Measurements from ENCODE around the gene LRRC32. TPM values are rescaled to one million over a fixed set of nuclear protein-coding genes. Genes with fewer than 3 reads are reported as not detected.

LRRC32 gene
- polyA plus RNA-seq, 1 donor (not counting 4 experiments of a cell fraction or from before 2014, with no cell fraction given) = not detected

DNA sequence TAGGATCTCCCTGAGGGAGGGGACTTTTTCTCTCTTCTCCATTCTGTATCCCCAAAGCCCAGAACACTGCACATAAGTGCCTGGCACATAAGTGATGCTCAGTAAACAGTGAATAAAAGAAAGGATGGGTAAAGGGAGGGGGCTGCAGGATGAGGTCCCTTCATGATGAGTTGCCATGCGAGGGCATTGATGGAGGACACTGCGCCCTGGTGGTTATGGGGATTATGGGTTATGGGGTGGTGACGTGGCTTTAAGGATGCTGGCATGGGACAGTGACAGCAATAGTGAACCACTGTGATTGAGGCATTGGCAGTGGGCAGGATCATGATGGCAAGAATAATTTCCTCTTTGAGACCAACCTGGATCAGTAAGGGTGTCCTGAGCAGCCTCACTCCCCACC is 43.9 kb upstream of the LRRC32 start:
- Histone ChIP-seq H3K4me3 (ENCODE audit: control insufficient read depth in 2 of 3, extremely low read depth in 1 of 3, insufficient read depth in 2 of 3, low read depth in 1 of 3, low read length in 3 of 3) (no peak overlapping the region), H3K27me3 (ENCODE audit: control insufficient read depth, extremely low read depth, insufficient read depth, low read length) (peaks cover 5% of the 10 kb centered on the region), H3K36me3 (ENCODE audit: control insufficient read depth in 2 of 2, extremely low read depth in 1 of 2, insufficient read depth in 2 of 2, low read length in 2 of 2) (no peaks in the 10 kb centered on the region), H3K27ac (ENCODE audit: control insufficient read depth, insufficient read depth, low read length) (no peak overlapping the region), H3K4me1 (ENCODE audit: control insufficient read depth, extremely low read depth, insufficient read depth, low read length) (no peaks in the 10 kb centered on the region), H3K9ac (ENCODE audit: control insufficient read depth, extremely low read depth, insufficient read depth, low read length) (no peak overlapping the region), H3K9me3 (ENCODE audit: control insufficient read depth, low read depth, low read length) (no peaks in the 10 kb centered on the region), H3K79me2 (ENCODE audit: control insufficient read depth, insufficient read depth, low read length) (no peaks in the 10 kb centered on the region), H3K9me1 (ENCODE audit: control insufficient read depth, extremely low read depth, insufficient read depth, low read length) (no peaks in the 10 kb centered on the region), H4K20me1 (ENCODE audit: control insufficient read depth, extremely low read depth, insufficient read depth, low read length) (no peaks in the 10 kb centered on the region), H3K4me2 (ENCODE audit: control insufficient read depth, extremely low read depth, insufficient read depth, low read depth, low read length) (no peak overlapping the region), H2AFZ (ENCODE audit: control insufficient read depth, low read length) (no peak overlapping the region)
- FAIRE-seq = no peak
- DNase-seq (ENCODE audit: low read depth, low spot score) = no peak
- dilution Hi-C loops (cut with MboI; ENCODE audit: extremely low pct_ligation_motif_present, low sequenced_read_pairs) = no loop called here
- TF ChIP-seq, protein P1, sequence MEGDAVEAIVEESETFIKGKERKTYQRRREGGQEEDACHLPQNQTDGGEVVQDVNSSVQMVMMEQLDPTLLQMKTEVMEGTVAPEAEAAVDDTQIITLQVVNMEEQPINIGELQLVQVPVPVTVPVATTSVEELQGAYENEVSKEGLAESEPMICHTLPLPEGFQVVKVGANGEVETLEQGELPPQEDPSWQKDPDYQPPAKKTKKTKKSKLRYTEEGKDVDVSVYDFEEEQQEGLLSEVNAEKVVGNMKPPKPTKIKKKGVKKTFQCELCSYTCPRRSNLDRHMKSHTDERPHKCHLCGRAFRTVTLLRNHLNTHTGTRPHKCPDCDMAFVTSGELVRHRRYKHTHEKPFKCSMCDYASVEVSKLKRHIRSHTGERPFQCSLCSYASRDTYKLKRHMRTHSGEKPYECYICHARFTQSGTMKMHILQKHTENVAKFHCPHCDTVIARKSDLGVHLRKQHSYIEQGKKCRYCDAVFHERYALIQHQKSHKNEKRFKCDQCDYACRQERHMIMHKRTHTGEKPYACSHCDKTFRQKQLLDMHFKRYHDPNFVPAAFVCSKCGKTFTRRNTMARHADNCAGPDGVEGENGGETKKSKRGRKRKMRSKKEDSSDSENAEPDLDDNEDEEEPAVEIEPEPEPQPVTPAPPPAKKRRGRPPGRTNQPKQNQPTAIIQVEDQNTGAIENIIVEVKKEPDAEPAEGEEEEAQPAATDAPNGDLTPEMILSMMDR (optimal IDR thresholded peaks at IDR 0.05 in 1 of 3, IDR thresholded peaks at IDR 0.05 in 1 of 3, conservative IDR thresholded peaks at IDR 0.05 in 1 of 3; ENCODE audit: extremely low read depth in 1 of 3, insufficient read depth in 2 of 3, low read length in 3 of 3) = no peak
- TF ChIP-seq EZH2 (IDR thresholded peaks at IDR 0.05; ENCODE audit: low read length) = no peak

DNA sequence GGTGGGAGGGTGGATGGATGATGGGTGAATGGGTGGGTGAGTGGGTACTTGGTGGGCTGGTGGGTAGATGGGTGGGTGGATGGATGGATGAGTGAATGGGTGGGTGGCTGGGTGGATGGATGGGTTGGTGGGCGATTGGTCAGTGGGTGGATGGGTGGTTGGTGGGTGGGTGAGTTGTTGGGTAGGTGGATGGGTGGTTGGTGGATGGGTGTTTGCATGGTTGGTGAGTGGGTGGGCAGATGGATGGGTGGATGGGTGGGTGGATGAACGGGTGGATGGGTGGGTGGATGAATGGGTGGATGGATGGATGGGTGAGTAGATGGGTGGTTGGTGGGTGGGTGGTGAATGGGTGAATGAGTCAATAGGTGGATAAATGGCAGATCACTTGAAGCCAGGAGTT is 43.0 kb upstream of the LRRC32 start:
- Histone ChIP-seq H4K20me1 (ENCODE audit: control insufficient read depth, extremely low read depth, insufficient read depth, low read length) (no peaks in the 10 kb centered on the region), H3K4me2 (ENCODE audit: control insufficient read depth, extremely low read depth, insufficient read depth, low read depth, low read length) (no peak overlapping the region), H3K9me1 (ENCODE audit: control insufficient read depth, extremely low read depth, insufficient read depth, low read length) (no peaks in the 10 kb centered on the region), H3K9me3 (ENCODE audit: control insufficient read depth, low read depth, low read length) (no peaks in the 10 kb centered on the region), H3K36me3 (ENCODE audit: control insufficient read depth in 2 of 2, extremely low read depth in 1 of 2, insufficient read depth in 2 of 2, low read length in 2 of 2) (no peaks in the 10 kb centered on the region), H2AFZ (ENCODE audit: control insufficient read depth, low read length) (no peak overlapping the region), H3K9ac (ENCODE audit: control insufficient read depth, extremely low read depth, insufficient read depth, low read length) (no peak overlapping the region), H3K4me3 (ENCODE audit: control insufficient read depth in 2 of 3, extremely low read depth in 1 of 3, insufficient read depth in 2 of 3, low read depth in 1 of 3, low read length in 3 of 3) (no peak overlapping the region), H3K4me1 (ENCODE audit: control insufficient read depth, extremely low read depth, insufficient read depth, low read length) (no peaks in the 10 kb centered on the region), H3K27me3 (ENCODE audit: control insufficient read depth, extremely low read depth, insufficient read depth, low read length) (peaks cover 5% of the 10 kb centered on the region), H3K27ac (ENCODE audit: control insufficient read depth, insufficient read depth, low read length) (no peak overlapping the region), H3K79me2 (ENCODE audit: control insufficient read depth, insufficient read depth, low read length) (no peaks in the 10 kb centered on the region)
- no peak for TF ChIP-seq EZH2 (IDR thresholded peaks at IDR 0.05; ENCODE audit: low read length)
- TF ChIP-seq, protein P1 (optimal IDR thresholded peaks at IDR 0.05 in 1 of 3, IDR thresholded peaks at IDR 0.05 in 1 of 3, conservative IDR thresholded peaks at IDR 0.05 in 1 of 3; ENCODE audit: extremely low read depth in 1 of 3, insufficient read depth in 2 of 3, low read length in 3 of 3) = no peak
- FAIRE-seq = no peak
- dilution Hi-C loops (cut with MboI; ENCODE audit: extremely low pct_ligation_motif_present, low sequenced_read_pairs) = no loop called here
- DNase-seq (ENCODE audit: low read depth, low spot score) = no peak

All from keratinocyte (primary cell).